Endothelial cell of umbilical vein (primary cell): ENCODE data around the gene GRIK3. TPM values are rescaled to one million over a fixed set of nuclear protein-coding genes. Genes with fewer than 3 reads are reported as not detected.

Source experiments
- BruUV-seq: library from RNA; stranded (reverse); fragments of 400-500 nt; replicated peaks from 2 replicates; lab custom pipeline; 2021; lab: Mats Ljungman, UMichigan
- CTCF ChIA-PET: fragments of 300-600, 350-600 bp; sonication (Branson Sonifier 250); formaldehyde crosslinking; loops from one replicate; lab custom pipeline; 2021; ENCODE audit warnings: antibody characterized with exemption, inconsistent platforms; lab: Charles Lee
- POLR2A ChIA-PET: fragments of 300-600, 350-600 bp; sonication (Branson Sonifier 250); formaldehyde crosslinking; loops from one replicate; lab custom pipeline; 2021; ENCODE audit warnings: antibody characterized with exemption, inconsistent platforms; lab: Charles Lee
- DNase-seq: peaks from one replicate; pipeline ENCODE4 v3.0.0-alpha.2; 2011; ENCODE audit warnings: low read depth, low spot score
- FAIRE-seq: peaks from 2 replicates; lab custom pipeline; 2011; peaks lifted over from hg19 to GRCh38; lab: Jason Lieb, UNC
- H2AFZ ChIP-seq: 2 replicates; pipeline ENCODE4 v1.6.0; 2012; ENCODE audit warnings: low read depth, low read length, control low read depth, inconsistent platforms
- H3K27ac ChIP-seq: 2 replicates; pipeline ENCODE4 v1.5.1; 2011; ENCODE audit warnings: low read depth, mild to moderate bottlenecking, control low read depth, low read length, moderate library complexity; ENCODE audit not compliant: insufficient read depth
- H3K27me3 ChIP-seq, 2 experiments: 2 replicates each; pipeline versions ENCODE4 v1.6.0 to v1.6.1; 2011; ENCODE audit warnings: low read length in 2 of 2, mixed read lengths in 1 of 2; ENCODE audit not compliant: control insufficient read depth in 2 of 2, insufficient read depth in 2 of 2
- H3K36me3 ChIP-seq, 2 experiments: 2 replicates in 1 of 2; 3 replicates in 1 of 2; pipeline ENCODE4 v1.5.1; 2011; ENCODE audit warnings: low read length in 2 of 2, mild to moderate bottlenecking in 1 of 2, moderate library complexity in 1 of 2; ENCODE audit not compliant: control insufficient read depth in 2 of 2, insufficient read depth in 2 of 2; ENCODE audit errors: extremely low read depth in 1 of 2
- H3K4me1 ChIP-seq: 3 replicates; pipeline ENCODE4 v1.5.1; 2011; ENCODE audit warnings: mild to moderate bottlenecking, low read length; ENCODE audit not compliant: control insufficient read depth, insufficient read depth; ENCODE audit errors: extremely low read depth
- H3K4me2 ChIP-seq: 2 replicates; pipeline ENCODE4 v1.6.1; 2011; ENCODE audit warnings: low read length, control low read depth, mixed read lengths; ENCODE audit not compliant: insufficient read depth
- H3K4me3 ChIP-seq, 3 experiments: fragments of 200-600 bp in 1 of 3; sonication (generic), shearing (Covaris generic) in 1 of 3; replicated peaks in 1 of 3; 2 replicates each; pipeline ENCODE4 v1.5.1; 2011 to 2016; ENCODE audit warnings: control low read depth in 3 of 3, low read length in 3 of 3, mild to moderate bottlenecking in 2 of 3, inconsistent platforms in 1 of 3, low read depth in 1 of 3, moderate library complexity in 1 of 3; ENCODE audit not compliant: insufficient read depth in 1 of 3
- H3K79me2 ChIP-seq: 2 replicates; pipeline ENCODE4 v1.6.0; 2012; ENCODE audit warnings: low read length, inconsistent platforms; ENCODE audit not compliant: control insufficient read depth, insufficient read depth
- H3K9ac ChIP-seq: replicated peaks from 2 replicates; pipeline ENCODE3; 2011; ENCODE audit warnings: low read length, control low read depth; ENCODE audit not compliant: insufficient read depth; ENCODE audit errors: extremely low read depth
- H3K9me1 ChIP-seq: replicated peaks from 3 replicates; pipeline ENCODE4 v1.6.0; 2011; ENCODE audit warnings: mild to moderate bottlenecking, low read length; ENCODE audit not compliant: control insufficient read depth, insufficient read depth; ENCODE audit errors: extremely low read depth
- H3K9me3 ChIP-seq: replicated peaks from 2 replicates; pipeline ENCODE4 v1.5.1; 2012; ENCODE audit warnings: low read length, inconsistent platforms; ENCODE audit not compliant: control insufficient read depth, insufficient read depth
- H4K20me1 ChIP-seq: replicated peaks from 2 replicates; pipeline ENCODE3; 2011; ENCODE audit warnings: mild to moderate bottlenecking, low read length; ENCODE audit not compliant: control insufficient read depth, insufficient read depth; ENCODE audit errors: extremely low read depth
- CTCF ChIP-seq, 2 donors: IDR thresholded peaks; 1 replicate in 1 of 2; 2 replicates in 1 of 2; pipeline ENCODE4 v1.5.1; 2011; ENCODE audit warnings: low read length in 2 of 2, mild to moderate bottlenecking in 2 of 2, moderate library complexity in 2 of 2, control low read depth in 1 of 2, inconsistent platforms in 1 of 2, low read depth in 1 of 2; ENCODE audit not compliant: insufficient read depth in 1 of 2; ENCODE audit errors: extremely low read depth in 1 of 2
- JUN ChIP-seq: IDR thresholded peaks from 2 replicates; pipeline ENCODE4 v1.6.1; 2011; ENCODE audit warnings: borderline replicate concordance, low read depth; ENCODE audit not compliant: insufficient read length, insufficient read depth
- MAX ChIP-seq: IDR thresholded peaks from 2 replicates; pipeline ENCODE4 v1.6.1; 2011; ENCODE audit not compliant: insufficient read depth, insufficient read length
- MYC ChIP-seq: IDR thresholded peaks from one replicate; pipeline ENCODE4 v1.6.1; 2011; ENCODE audit warnings: mild to moderate bottlenecking, low read depth, low read length
- POLR2AphosphoS5 ChIP-seq: IDR thresholded peaks from 2 replicates; pipeline ENCODE4 v1.6.1; 2012; ENCODE audit warnings: low read depth, mild to moderate bottlenecking, control low read depth, low read length, moderate library complexity; ENCODE audit not compliant: insufficient read depth
- dilution Hi-C: fragments of 300-500 bp; cut with MboI; formaldehyde crosslinking; loops from one replicate; pipeline ENCODE4 v1.15.0; 2019; ENCODE audit warnings: low sequenced_read_pairs; ENCODE audit not compliant: extremely low pct_ligation_motif_present
- intact Hi-C: fragments of 100-400 bp; cut with micrococcal nuclease; formaldehyde crosslinking; loops from one replicate; pipeline ENCODE4 v1.10.0; 2022
- polyA plus RNA-seq, 4 experiments: library from polyadenylated mRNA; depleted of rRNA in 3 of 4; stranded (reverse) in 3 of 4; unstranded in 1 of 4; fragments of >200 nt; gene quantifications; 2 replicates each; pipeline versions ENCODE4 v1.2.1 to v1.2.3, GENCODE V29; 2011 to 2012; ENCODE audit warnings: missing spikeins in 1 of 4
- total RNA-seq: library from RNA; stranded (reverse); gene quantifications from 2 replicates; pipeline ENCODE4 v1.2.3, GENCODE V29; 2021

Gene GRIK3
- total and polyA plus RNA-seq, 2 donors (not counting 3 experiments of a cell fraction or from before 2014, with no cell fraction given), result not detected

DNA sequence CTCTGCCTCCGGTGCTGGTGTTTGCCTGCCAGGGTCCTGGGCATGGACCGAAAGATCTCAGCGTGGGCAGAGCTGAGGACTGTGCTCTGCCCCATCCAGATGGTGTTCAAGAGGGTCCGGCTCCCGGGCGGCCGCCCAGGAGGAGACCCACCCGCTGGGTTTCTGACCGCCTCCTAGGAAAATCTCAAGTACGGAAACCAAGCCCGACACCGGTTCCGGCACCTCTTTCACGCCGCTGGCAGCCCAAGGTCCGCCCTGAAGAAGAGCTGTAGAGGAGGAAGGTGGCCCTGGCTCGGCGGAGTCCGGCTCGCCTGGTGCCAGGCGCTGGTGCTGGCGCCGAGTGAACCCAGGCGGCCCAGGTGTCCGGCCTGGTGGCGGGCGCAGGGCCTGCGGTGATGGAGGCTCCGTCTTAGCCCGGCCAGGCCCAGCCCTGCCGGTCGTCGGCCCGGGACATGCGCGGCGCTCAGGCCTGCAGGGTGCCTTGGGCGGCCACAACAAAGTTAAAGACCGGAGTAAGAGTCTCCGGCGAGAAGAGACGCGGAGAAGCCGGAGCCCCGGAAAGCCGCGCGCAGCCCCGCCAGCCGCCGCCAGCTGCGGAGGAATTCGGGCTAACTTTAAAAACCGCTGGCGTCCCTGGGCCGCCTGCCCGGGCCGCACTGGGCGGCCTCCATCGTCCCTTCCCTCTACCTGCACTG lies 1.5 kb downstream of the GRIK3 start:
- H3K4me3 ChIP-seq, result no peak overlapping the region
- no peaks in the 10 kb centered on the region for H3K9me3 ChIP-seq
- no peaks in the 10 kb centered on the region for H3K79me2 ChIP-seq
- POLR2A ChIA-PET, result no interaction called here
- no peaks in the 10 kb centered on the region for H4K20me1 ChIP-seq
- H3K4me1 ChIP-seq, result no peaks in the 10 kb centered on the region
- H3K27ac ChIP-seq, result no peak overlapping the region
- H3K9me1 ChIP-seq, result no peaks in the 10 kb centered on the region
- no peak overlapping the region for H3K9ac ChIP-seq
- dilution Hi-C loops (no loop called here), intact Hi-C loops (no loop called here)
- H2AFZ ChIP-seq, result no peak overlapping the region
- H3K36me3 ChIP-seq, result no peaks in the 10 kb centered on the region
- TF ChIP-seq POLR2AphosphoS5, result no peak
- no peak for TF ChIP-seq CTCF (IDR thresholded peaks at IDR 0.05; ENCODE audit: extremely low read depth in 1 of 2, insufficient read depth in 1 of 2, low read depth in 1 of 2, low read length in 2 of 2)
- TF ChIP-seq JUN, result no peak
- no peak for TF ChIP-seq MYC
- TF ChIP-seq MAX, result no peak
- CTCF ChIA-PET, result no interaction called here
- FAIRE-seq (no peak), DNase-seq (no peak)
- H3K4me2 ChIP-seq, result no peak overlapping the region
- BruUV-seq, result no TSS peak
- H3K27me3 ChIP-seq, result peaks cover 54 to 64% of the 10 kb centered on the region in 2 experiments
